Activated CD4-positive, alpha-beta T cell treated with anti-CD3 and anti-CD28 coated beads for 36 hours (primary cell): Measurements from ENCODE around the gene TSHZ2. TPM values are rescaled to one million over a fixed set of nuclear protein-coding genes. Genes with fewer than 3 reads are reported as not detected.

ENCODE experiments used
- ATAC-seq: fragments of 200-7000 bp; cut with Tn5 transposase; one replicate; pipeline ENCODE4 v1.10.0; 2021; ENCODE audit warnings: mild to moderate bottlenecking, moderate library complexity
- CTCF ChIA-PET: fragments of 350-600 bp; sonication (Branson Sonifier 250); formaldehyde crosslinking; loops from one replicate; lab custom pipeline; 2021; ENCODE audit warnings: antibody characterized with exemption; lab: Charles Lee
- POLR2A ChIA-PET: fragments of 350-600 bp; sonication (Branson Sonifier 250); formaldehyde crosslinking; loops from one replicate; lab custom pipeline; 2021; ENCODE audit warnings: antibody characterized with exemption, inconsistent platforms; lab: Charles Lee
- DNase-seq: peaks from one replicate; pipeline ENCODE4 v3.0.0-alpha.2; 2020
- H3K27ac Mint-ChIP-seq: one replicate; pipeline ENCODE4 v1.8.0; 2021; ENCODE audit warnings: mixed read lengths
- H3K27me3 Mint-ChIP-seq: one replicate; pipeline ENCODE4 v1.8.0; 2021; ENCODE audit warnings: mixed read lengths
- H3K36me3 Mint-ChIP-seq: one replicate; pipeline ENCODE4 v1.8.0; 2021; ENCODE audit warnings: low read depth, mixed read lengths
- H3K4me1 Mint-ChIP-seq: one replicate; pipeline ENCODE4 v1.8.0; 2021; ENCODE audit warnings: mixed read lengths
- H3K4me3 Mint-ChIP-seq: one replicate; pipeline ENCODE4 v1.8.0; 2021; ENCODE audit warnings: mild to moderate bottlenecking, moderate library complexity, mixed read lengths
- H3K9me3 Mint-ChIP-seq: one replicate; pipeline ENCODE4 v1.8.0; 2021; ENCODE audit warnings: low read depth, mixed read lengths
- intact Hi-C, 2 experiments: fragments of 100-400 bp; cut with DNase I in 1 of 2; cut with micrococcal nuclease in 1 of 2; formaldehyde crosslinking; loops; one replicate each; pipeline versions ENCODE4 v1.14.2 to v1.15.1; 2022 to 2024; cut with DNase I, micrococcal nuclease
- total RNA-seq, 2 experiments: library from RNA; stranded (reverse); gene quantifications; one replicate each; pipeline ENCODE4 v1.2.3, GENCODE V29; 2021

TSHZ2 gene
- total RNA-seq, 2 experiments from 2014 or later: 25.9 to 43.6 TPM

GRCh38 chr20:53283011-53283410 is 310.9 kb downstream of the TSHZ2 start:
- H3K36me3 Mint-ChIP-seq: peaks cover 6% of the 10 kb centered on the region
- H3K9me3 Mint-ChIP-seq: no peaks in the 10 kb centered on the region
- no peak overlapping the region for H3K4me3 Mint-ChIP-seq
- ChIA-PET POLR2A (no interaction called here), CTCF (no interaction called here)
- no peak overlapping the region for H3K27ac Mint-ChIP-seq
- H3K4me1 Mint-ChIP-seq: no peaks in the 10 kb centered on the region
- ATAC-seq (no peak), DNase-seq (no peak)
- no peaks in the 10 kb centered on the region for H3K27me3 Mint-ChIP-seq
- intact Hi-C loops: no loop called here

- peaks cover 6% of the 10 kb centered on the region for H3K36me3 Mint-ChIP-seq
- ChIA-PET CTCF (no interaction called here), POLR2A (no interaction called here)
- H3K4me3 Mint-ChIP-seq: no peak overlapping the region
- no peaks in the 10 kb centered on the region for H3K9me3 Mint-ChIP-seq
- no peak for ATAC-seq
- no peak overlapping the region for H3K27ac Mint-ChIP-seq
- intact Hi-C loops: no loop called here
- no peaks in the 10 kb centered on the region for H3K27me3 Mint-ChIP-seq
- DNase-seq: no peak
- H3K4me1 Mint-ChIP-seq: no peaks in the 10 kb centered on the region
Measured at GRCh38 chr20:53283597-53283996, 311.4 kb downstream of the TSHZ2 start.

- ChIA-PET POLR2A (no interaction called here), CTCF (interaction anchor here (1.1 kb wide), 1 partner anchor 56 kb away, joined by 3 read pairs; no protein-coding TSS in a partner anchor)
- H3K27me3 Mint-ChIP-seq: no peaks in the 10 kb centered on the region
- H3K4me3 Mint-ChIP-seq: no peak overlapping the region
- H3K36me3 Mint-ChIP-seq: peaks cover 6% of the 10 kb centered on the region
- H3K27ac Mint-ChIP-seq: no peak overlapping the region
- no peaks in the 10 kb centered on the region for H3K9me3 Mint-ChIP-seq
- ATAC-seq: no peak
- intact Hi-C loops: no loop called here
- H3K4me1 Mint-ChIP-seq: no peaks in the 10 kb centered on the region
- DNase-seq: no peak
Measured at GRCh38 chr20:53284256-53284655, 312.1 kb downstream of the TSHZ2 start.

GRCh38 chr20:53284696-53285095 is 312.5 kb downstream of the TSHZ2 start:
- Mint-ChIP-seq H3K9me3 (no peaks in the 10 kb centered on the region), H3K36me3 (peaks cover 6% of the 10 kb centered on the region), H3K27me3 (peaks cover 3% of the 10 kb centered on the region), H3K4me1 (no peaks in the 10 kb centered on the region), H3K27ac (no peak overlapping the region), H3K4me3 (no peak overlapping the region)
- intact Hi-C loops: no loop called here
- ATAC-seq (no peak), DNase-seq (no peak)
- ChIA-PET CTCF (interaction anchor here (0.7 to 1.1 kb wide), 2 partner anchors 56 to 1044 kb away, joined by 3 read pairs; no protein-coding TSS in a partner anchor), POLR2A (no interaction called here)

GRCh38 chr20:53287357-53288042 is 315.3 kb downstream of the TSHZ2 start:
- Mint-ChIP-seq H3K4me3 (no peak overlapping the region), H3K4me1 (no peaks in the 10 kb centered on the region), H3K9me3 (no peaks in the 10 kb centered on the region), H3K36me3 (peaks cover 6% of the 10 kb centered on the region), H3K27ac (no peak overlapping the region), H3K27me3 (peaks cover 3% of the 10 kb centered on the region)
- no peak for ATAC-seq
- CTCF ChIA-PET: interaction anchor here (0.8 kb wide), 1 partner anchor 9 kb away, joined by 3 read pairs; no protein-coding TSS in a partner anchor
- POLR2A ChIA-PET: no interaction called here
- no peak for DNase-seq
- intact Hi-C loops: no loop called here

- no peak overlapping the region for H3K27ac Mint-ChIP-seq
- H3K27me3 Mint-ChIP-seq: peaks cover 6% of the 10 kb centered on the region
- intact Hi-C loops: no loop called here
- no peaks in the 10 kb centered on the region for H3K4me1 Mint-ChIP-seq
- H3K36me3 Mint-ChIP-seq: peaks cover 4% of the 10 kb centered on the region
- POLR2A ChIA-PET: no interaction called here
- CTCF ChIA-PET: interaction anchor here (0.6 kb wide), 3 partner anchors 138 to 738 kb away, joined by 3 to 4 read pairs (median 3); no protein-coding TSS in a partner anchor
- H3K9me3 Mint-ChIP-seq: no peaks in the 10 kb centered on the region
- DNase-seq (peak; percentile 17), ATAC-seq (no peak)
- H3K4me3 Mint-ChIP-seq: no peak overlapping the region
Measured at GRCh38 chr20:53291548-53291947, 319.4 kb downstream of the TSHZ2 start.

- no peak for ATAC-seq
Measured at GRCh38 chr20:53292347-53292746, 320.2 kb downstream of the TSHZ2 start.

GRCh38 chr20:53294804-53295203 is 322.6 kb downstream of the TSHZ2 start:
- H3K27me3 Mint-ChIP-seq: peaks cover 3% of the 10 kb centered on the region
- no peaks in the 10 kb centered on the region for H3K9me3 Mint-ChIP-seq
- intact Hi-C loops: no loop called here
- no peak overlapping the region for H3K27ac Mint-ChIP-seq
- ChIA-PET CTCF (interaction anchor here (0.6 to 1.4 kb wide), 3 partner anchors 31 to 964 kb away, joined by 3 to 4 read pairs (median 4); no protein-coding TSS in a partner anchor), POLR2A (no interaction called here)
- H3K4me3 Mint-ChIP-seq: no peak overlapping the region
- DNase-seq (no peak), ATAC-seq (no peak)
- no peaks in the 10 kb centered on the region for H3K4me1 Mint-ChIP-seq
- H3K36me3 Mint-ChIP-seq: no peaks in the 10 kb centered on the region

More at GRCh38 chr20:53292347-53292746, 320.2 kb downstream of the TSHZ2 start:
- intact Hi-C loops: no loop called here
- ChIA-PET CTCF (no interaction called here), POLR2A (no interaction called here)
- no peaks in the 10 kb centered on the region for H3K4me1 Mint-ChIP-seq
- no peak overlapping the region for H3K4me3 Mint-ChIP-seq
- H3K9me3 Mint-ChIP-seq: no peaks in the 10 kb centered on the region
- DNase-seq: no peak
- H3K27ac Mint-ChIP-seq: no peak overlapping the region
- H3K36me3 Mint-ChIP-seq: peaks cover 1% of the 10 kb centered on the region
- H3K27me3 Mint-ChIP-seq: peaks cover 6% of the 10 kb centered on the region

- peaks cover 3% of the 10 kb centered on the region for H3K27me3 Mint-ChIP-seq
- H3K36me3 Mint-ChIP-seq: no peaks in the 10 kb centered on the region
- H3K27ac Mint-ChIP-seq: no peak overlapping the region
- no peaks in the 10 kb centered on the region for H3K4me1 Mint-ChIP-seq
- no peaks in the 10 kb centered on the region for H3K9me3 Mint-ChIP-seq
- no peak overlapping the region for H3K4me3 Mint-ChIP-seq
- ChIA-PET POLR2A (no interaction called here), CTCF (no interaction called here)
- intact Hi-C loops: no loop called here
- DNase-seq (no peak), ATAC-seq (no peak)
Measured at GRCh38 chr20:53296025-53296424, 323.9 kb downstream of the TSHZ2 start.

- H3K4me1 Mint-ChIP-seq: no peaks in the 10 kb centered on the region
- ChIA-PET POLR2A (no interaction called here), CTCF (no interaction called here)
- DNase-seq (no peak), ATAC-seq (no peak)
- H3K36me3 Mint-ChIP-seq: no peaks in the 10 kb centered on the region
- no peaks in the 10 kb centered on the region for H3K9me3 Mint-ChIP-seq
- no peak overlapping the region for H3K4me3 Mint-ChIP-seq
- intact Hi-C loops: no loop called here
- H3K27ac Mint-ChIP-seq: no peak overlapping the region
- peaks cover 3% of the 10 kb centered on the region for H3K27me3 Mint-ChIP-seq
Measured at GRCh38 chr20:53296451-53297153, 324.4 kb downstream of the TSHZ2 start.

- POLR2A ChIA-PET: no interaction called here
- H3K27ac Mint-ChIP-seq: no peak overlapping the region
- no peaks in the 10 kb centered on the region for H3K9me3 Mint-ChIP-seq
- intact Hi-C loops: no loop called here
- no peaks in the 10 kb centered on the region for H3K36me3 Mint-ChIP-seq
- CTCF ChIA-PET: no interaction called here
- peaks cover 3% of the 10 kb centered on the region for H3K27me3 Mint-ChIP-seq
- ATAC-seq: no peak
- no peaks in the 10 kb centered on the region for H3K4me1 Mint-ChIP-seq
- no peak overlapping the region for H3K4me3 Mint-ChIP-seq
- no peak for DNase-seq
Measured at GRCh38 chr20:53297154-53297529, 325.0 kb downstream of the TSHZ2 start.

GRCh38 chr20:53298260-53298659 is 326.1 kb downstream of the TSHZ2 start:
- no peaks in the 10 kb centered on the region for H3K9me3 Mint-ChIP-seq
- no peaks in the 10 kb centered on the region for H3K36me3 Mint-ChIP-seq
- H3K27ac Mint-ChIP-seq: no peak overlapping the region
- H3K4me3 Mint-ChIP-seq: no peak overlapping the region
- POLR2A ChIA-PET: no interaction called here
- ATAC-seq (no peak), DNase-seq (no peak)
- H3K4me1 Mint-ChIP-seq: no peaks in the 10 kb centered on the region
- H3K27me3 Mint-ChIP-seq: no peaks in the 10 kb centered on the region
- CTCF ChIA-PET: interaction anchor here (0.7 to 1.1 kb wide), 2 partner anchors 22 to 721 kb away, joined by 3 read pairs; no protein-coding TSS in a partner anchor
- intact Hi-C loops: no loop called here
